ENCODE measurements around the gene EMC1. TPM values are rescaled to one million over a fixed set of nuclear protein-coding genes. Genes with fewer than 3 reads are reported as not detected.

Gene EMC1
- total RNA-seq (46.0 and 78.1 TPM in 2 replicates), polyA plus RNA-seq (33.3 and 53.3 TPM in 2 replicates), polyA minus RNA-seq (ENCODE audit: low replicate concordance) (114 and 226 TPM in 2 replicates)
- polyA plus RNA-seq (2012) = 44.4 and 55.2 TPM in 2 replicates

GRCh38 chr1:19251305-19252196 lies at the start of gene EMC1, which contains the start of gene MRTO4:
Gene EMC1 (minus strand): TSS chr1:19251524. CDS start chr1:19251509, 15 bp downstream.
Gene MRTO4 (plus strand): TSS chr1:19251805. CDS start chr1:19251836, 31 bp downstream.
- peak; percentile 74 to 75 for DNase-seq (ENCODE audit: low read depth in 2 of 2)
- Histone ChIP-seq H2AFZ (ENCODE audit: low read length) (peak within 1 kb of the TSS; percentile 91), H4K20me1 (ENCODE audit: control insufficient read depth, extremely low read depth, insufficient read depth, low read length) (no peaks in the 10 kb centered on the region), H3K36me3 (ENCODE audit: control insufficient read depth, insufficient read depth, low read length) (no peaks in the 10 kb centered on the region), H3K4me3 (replicated peaks in 1 of 4; ENCODE audit: control extremely low read depth in 1 of 4, insufficient read depth in 1 of 4, low read depth in 3 of 4, low read length in 4 of 4) (peak within 1 kb of the TSS; percentile 72 to 99 (median 84)), H3K79me2 (ENCODE audit: control insufficient read depth, insufficient read depth, low read length) (peaks cover 77% of the 10 kb centered on the region), H3K9ac (ENCODE audit: insufficient read depth, low read length) (peak within 1 kb of the TSS; percentile 94), H3K4me2 (ENCODE audit: extremely low read depth, insufficient read depth, low read length) (peak within 1 kb of the TSS; percentile 72), H3K27me3 (ENCODE audit: control insufficient read depth, insufficient read depth, low read length) (no peaks in the 10 kb centered on the region), H3K9me3 (ENCODE audit: control insufficient read depth, insufficient read depth, low read depth, low read length) (no peaks in the 10 kb centered on the region), H3K27ac (ENCODE audit: insufficient read depth, low read length) (peak within 1 kb of the TSS; percentile 87), H3K4me1 (ENCODE audit: control insufficient read depth, extremely low read depth, insufficient read depth, low read length) (peaks cover 6% of the 10 kb centered on the region)
- TF ChIP-seq EZH2 (IDR thresholded peaks at IDR 0.05; ENCODE audit: low read length, missing control alignments) (no peak), CTCF (conservative IDR thresholded peaks at IDR 0.05 in 1 of 2, IDR thresholded peaks at IDR 0.05 in 1 of 2; ENCODE audit: low read depth in 1 of 2, low read length in 2 of 2) (no peak)

GRCh38 chr1:19300211-19300610 lies 48.9 kb upstream of the EMC1 start:
- Histone ChIP-seq H3K4me2 (ENCODE audit: extremely low read depth, insufficient read depth, low read length) (no peak overlapping the region), H3K4me3 (replicated peaks in 1 of 4; ENCODE audit: control extremely low read depth in 1 of 4, insufficient read depth in 1 of 4, low read depth in 3 of 4, low read length in 4 of 4) (no peak overlapping the region), H3K79me2 (ENCODE audit: control insufficient read depth, insufficient read depth, low read length) (no peaks in the 10 kb centered on the region), H4K20me1 (ENCODE audit: control insufficient read depth, extremely low read depth, insufficient read depth, low read length) (no peaks in the 10 kb centered on the region), H3K27ac (ENCODE audit: insufficient read depth, low read length) (no peak overlapping the region), H3K27me3 (ENCODE audit: control insufficient read depth, insufficient read depth, low read length) (no peaks in the 10 kb centered on the region), H3K36me3 (ENCODE audit: control insufficient read depth, insufficient read depth, low read length) (peaks cover 4% of the 10 kb centered on the region), H3K9ac (ENCODE audit: insufficient read depth, low read length) (no peak overlapping the region), H3K4me1 (ENCODE audit: control insufficient read depth, extremely low read depth, insufficient read depth, low read length) (no peaks in the 10 kb centered on the region), H2AFZ (ENCODE audit: low read length) (no peak overlapping the region), H3K9me3 (ENCODE audit: control insufficient read depth, insufficient read depth, low read depth, low read length) (no peaks in the 10 kb centered on the region)
- TF ChIP-seq EZH2 (IDR thresholded peaks at IDR 0.05; ENCODE audit: low read length, missing control alignments) = no peak
- no peak for TF ChIP-seq CTCF (conservative IDR thresholded peaks at IDR 0.05 in 1 of 2, IDR thresholded peaks at IDR 0.05 in 1 of 2; ENCODE audit: low read depth in 1 of 2, low read length in 2 of 2)
- no peak for DNase-seq (ENCODE audit: low read depth in 2 of 2)

GRCh38 chr1:19294638-19295037 lies 43.3 kb upstream of the EMC1 start:
- H3K27me3 ChIP-seq (ENCODE audit: control insufficient read depth, insufficient read depth, low read length) = no peaks in the 10 kb centered on the region
- no peaks in the 10 kb centered on the region for H3K79me2 ChIP-seq (ENCODE audit: control insufficient read depth, insufficient read depth, low read length)
- H3K36me3 ChIP-seq (ENCODE audit: control insufficient read depth, insufficient read depth, low read length) = no peaks in the 10 kb centered on the region
- H2AFZ ChIP-seq (ENCODE audit: low read length) = no peak overlapping the region
- TF ChIP-seq EZH2 (IDR thresholded peaks at IDR 0.05; ENCODE audit: low read length, missing control alignments) (no peak), CTCF (conservative IDR thresholded peaks at IDR 0.05 in 1 of 2, IDR thresholded peaks at IDR 0.05 in 1 of 2; ENCODE audit: low read depth in 1 of 2, low read length in 2 of 2) (no peak)
- no peak overlapping the region for H3K4me2 ChIP-seq (ENCODE audit: extremely low read depth, insufficient read depth, low read length)
- no peak overlapping the region for H3K4me3 ChIP-seq (replicated peaks in 1 of 4; ENCODE audit: control extremely low read depth in 1 of 4, insufficient read depth in 1 of 4, low read depth in 3 of 4, low read length in 4 of 4)
- DNase-seq (ENCODE audit: low read depth in 2 of 2) = no peak
- no peaks in the 10 kb centered on the region for H4K20me1 ChIP-seq (ENCODE audit: control insufficient read depth, extremely low read depth, insufficient read depth, low read length)
- no peaks in the 10 kb centered on the region for H3K9me3 ChIP-seq (ENCODE audit: control insufficient read depth, insufficient read depth, low read depth, low read length)
- no peak overlapping the region for H3K9ac ChIP-seq (ENCODE audit: insufficient read depth, low read length)
- no peak overlapping the region for H3K27ac ChIP-seq (ENCODE audit: insufficient read depth, low read length)
- H3K4me1 ChIP-seq (ENCODE audit: control insufficient read depth, extremely low read depth, insufficient read depth, low read length) = no peaks in the 10 kb centered on the region
